Neural crest cell (in vitro differentiated cells): ENCODE results near the gene USP11. TPM values are rescaled to one million over a fixed set of nuclear protein-coding genes. Genes with fewer than 3 reads are reported as not detected.
A peak's percentile ranks its signal among the peaks of the same experiment; 100 is the strongest.

ENCODE experiments used
- DNase-seq: peaks from one replicate; pipeline ENCODE4 v3.0.0; 2021; ENCODE audit warnings: low read depth, mixed read lengths, low spot score
- H3K27ac Mint-ChIP-seq: one replicate; pipeline ENCODE4 v1.8.0; 2021; ENCODE audit warnings: mild to moderate bottlenecking, mixed read lengths; ENCODE audit not compliant: unreplicated experiment
- H3K27me3 Mint-ChIP-seq: 2 replicates; pipeline ENCODE4 v1.8.0; 2021; ENCODE audit warnings: low read depth, mild to moderate bottlenecking, mixed read lengths
- H3K36me3 Mint-ChIP-seq: 2 replicates; pipeline ENCODE4 v1.8.0; 2021; ENCODE audit warnings: low read depth, mild to moderate bottlenecking, mixed read lengths
- H3K4me1 Mint-ChIP-seq: 2 replicates; pipeline ENCODE4 v1.8.0; 2021; ENCODE audit warnings: mixed read lengths
- H3K4me3 Mint-ChIP-seq: one replicate; pipeline ENCODE4 v1.8.0; 2021; ENCODE audit warnings: mild to moderate bottlenecking, mixed read lengths
- H3K9me3 Mint-ChIP-seq: 2 replicates; pipeline ENCODE4 v1.8.0; 2021; ENCODE audit warnings: mixed read lengths
- total RNA-seq: library from RNA; stranded (reverse); gene quantifications from 2 replicates; pipeline ENCODE4 v1.2.1, GENCODE V29; 2021
- TF ChIP-seq, protein P1 (sequence below): fragments of 200-600 bp; sonication (generic); conservative IDR thresholded peaks from 2 replicates; pipeline ENCODE4 v1.5.0; 2021; ENCODE audit warnings: antibody characterized with exemption, mild to moderate bottlenecking

The USP11 gene
- total RNA-seq, 1 donor from 2014 or later, result 245 TPM

- H3K27ac Mint-ChIP-seq, result no peak overlapping the region
Measured at GRCh38 chrX:47212381-47213293, 20.2 kb upstream of the USP11 start.

DNA sequence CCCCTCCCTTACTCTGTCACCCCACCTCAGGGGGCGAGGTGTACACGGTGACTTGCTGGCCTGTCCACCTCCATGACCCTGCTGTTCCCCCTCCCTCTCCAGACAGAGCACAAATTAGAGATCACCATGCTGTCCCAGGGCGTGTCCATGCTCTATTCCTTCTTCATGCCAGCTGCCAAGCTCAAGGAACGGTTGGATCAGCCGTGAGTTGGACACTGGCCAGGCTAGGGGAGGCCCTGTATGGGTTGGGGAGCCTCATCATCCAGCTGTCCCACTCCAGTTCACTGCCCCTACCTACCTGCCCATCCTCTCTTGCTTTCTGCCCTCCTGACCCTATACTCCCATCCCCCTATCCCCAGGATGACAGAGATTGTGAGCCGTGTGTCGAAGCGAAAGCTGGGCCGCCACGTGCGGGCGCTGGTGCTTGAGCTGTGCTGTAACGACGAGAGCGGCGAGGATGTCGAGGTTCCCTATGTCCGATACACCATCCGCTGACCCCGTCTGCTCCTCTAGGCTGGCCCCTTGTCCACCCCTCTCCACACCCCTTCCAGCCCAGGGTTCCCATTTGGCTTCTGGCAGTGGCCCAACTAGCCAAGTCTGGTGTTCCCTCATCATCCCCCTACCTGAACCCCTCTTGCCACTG lies 18.3 kb upstream of the USP11 start:
- H3K9me3 Mint-ChIP-seq, result no peaks in the 10 kb centered on the region
- H3K4me3 Mint-ChIP-seq, result no peak overlapping the region
- H3K27ac Mint-ChIP-seq, result no peak overlapping the region
- no peak for DNase-seq
- peaks cover 38% of the 10 kb centered on the region for H3K36me3 Mint-ChIP-seq
- peaks cover 32% of the 10 kb centered on the region for H3K4me1 Mint-ChIP-seq
- TF ChIP-seq, protein P1, sequence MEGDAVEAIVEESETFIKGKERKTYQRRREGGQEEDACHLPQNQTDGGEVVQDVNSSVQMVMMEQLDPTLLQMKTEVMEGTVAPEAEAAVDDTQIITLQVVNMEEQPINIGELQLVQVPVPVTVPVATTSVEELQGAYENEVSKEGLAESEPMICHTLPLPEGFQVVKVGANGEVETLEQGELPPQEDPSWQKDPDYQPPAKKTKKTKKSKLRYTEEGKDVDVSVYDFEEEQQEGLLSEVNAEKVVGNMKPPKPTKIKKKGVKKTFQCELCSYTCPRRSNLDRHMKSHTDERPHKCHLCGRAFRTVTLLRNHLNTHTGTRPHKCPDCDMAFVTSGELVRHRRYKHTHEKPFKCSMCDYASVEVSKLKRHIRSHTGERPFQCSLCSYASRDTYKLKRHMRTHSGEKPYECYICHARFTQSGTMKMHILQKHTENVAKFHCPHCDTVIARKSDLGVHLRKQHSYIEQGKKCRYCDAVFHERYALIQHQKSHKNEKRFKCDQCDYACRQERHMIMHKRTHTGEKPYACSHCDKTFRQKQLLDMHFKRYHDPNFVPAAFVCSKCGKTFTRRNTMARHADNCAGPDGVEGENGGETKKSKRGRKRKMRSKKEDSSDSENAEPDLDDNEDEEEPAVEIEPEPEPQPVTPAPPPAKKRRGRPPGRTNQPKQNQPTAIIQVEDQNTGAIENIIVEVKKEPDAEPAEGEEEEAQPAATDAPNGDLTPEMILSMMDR, result no peak
- H3K27me3 Mint-ChIP-seq, result peaks cover 9% of the 10 kb centered on the region

More at GRCh38 chrX:47212381-47213293, 20.2 kb upstream of the USP11 start:
- DNase-seq, result no peak
- Mint-ChIP-seq H3K4me1 (peaks cover 19% of the 10 kb centered on the region), H3K36me3 (peaks cover 35% of the 10 kb centered on the region), H3K27me3 (peaks cover 2% of the 10 kb centered on the region), H3K9me3 (no peaks in the 10 kb centered on the region), H3K4me3 (peak overlapping the region; percentile 4)
- TF ChIP-seq, protein P1, result no peak

DNA sequence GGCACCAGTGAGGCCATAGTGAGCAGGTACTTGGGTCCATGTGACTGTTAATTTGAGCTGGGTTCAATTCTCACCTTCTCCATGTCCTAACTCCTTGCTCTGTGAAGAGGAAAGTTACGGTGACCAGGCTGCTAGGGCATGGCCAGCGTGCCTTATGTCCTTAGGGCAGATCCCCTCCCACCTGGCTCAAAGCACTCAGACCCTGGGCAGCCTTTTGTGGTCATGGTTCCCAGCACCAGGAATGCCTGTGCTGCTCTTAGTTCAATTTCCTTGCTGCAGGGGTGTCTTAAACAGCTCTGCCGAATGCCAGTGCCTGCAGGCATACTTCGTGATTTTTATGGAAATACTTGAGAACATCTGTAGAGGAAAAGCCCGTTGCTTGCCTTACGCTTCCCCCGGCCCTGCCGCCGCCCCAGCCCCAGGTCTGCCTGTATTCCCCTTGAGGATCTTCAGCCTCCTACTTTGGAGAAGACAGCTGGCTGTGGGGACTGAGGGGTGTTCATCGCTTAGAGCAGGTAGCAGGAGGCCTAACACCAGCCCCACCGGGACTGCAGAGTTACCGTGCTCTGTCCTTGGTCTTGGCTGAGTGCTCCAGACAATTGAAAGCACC lies 17.4 kb upstream of the USP11 start:
- H3K36me3 Mint-ChIP-seq, result peaks cover 38% of the 10 kb centered on the region
- no peak for DNase-seq
- TF ChIP-seq, protein P1, result no peak
- H3K9me3 Mint-ChIP-seq, result no peaks in the 10 kb centered on the region
- H3K27me3 Mint-ChIP-seq, result peaks cover 9% of the 10 kb centered on the region
- peaks cover 40% of the 10 kb centered on the region for H3K4me1 Mint-ChIP-seq
- H3K27ac Mint-ChIP-seq, result peak overlapping the region; percentile 27
- H3K4me3 Mint-ChIP-seq, result peak overlapping the region; percentile 9

- DNase-seq, result no peak
- H3K36me3 Mint-ChIP-seq, result peaks cover 34% of the 10 kb centered on the region
- peak overlapping the region; percentile 9 for H3K4me3 Mint-ChIP-seq
- peaks cover 47% of the 10 kb centered on the region for H3K4me1 Mint-ChIP-seq
- TF ChIP-seq, protein P1, result no peak
- H3K27me3 Mint-ChIP-seq, result peaks cover 9% of the 10 kb centered on the region
- H3K27ac Mint-ChIP-seq, result no peak overlapping the region
- no peaks in the 10 kb centered on the region for H3K9me3 Mint-ChIP-seq
Measured at GRCh38 chrX:47216393-47216925, 16.4 kb upstream of the USP11 start.

- H3K27ac Mint-ChIP-seq, result peak overlapping the region; percentile 23
- H3K4me1 Mint-ChIP-seq, result peaks cover 52% of the 10 kb centered on the region
- H3K36me3 Mint-ChIP-seq, result peaks cover 25% of the 10 kb centered on the region
- TF ChIP-seq, protein P1, result no peak
- peak overlapping the region; percentile 97 for H3K4me3 Mint-ChIP-seq
- H3K9me3 Mint-ChIP-seq, result no peaks in the 10 kb centered on the region
- peaks cover 9% of the 10 kb centered on the region for H3K27me3 Mint-ChIP-seq
- peak; percentile 17 for DNase-seq
Measured at GRCh38 chrX:47217121-47217851, 15.5 kb upstream of the USP11 start.
